H9 (cell line): ENCODE results near the gene RAD21L1. TPM values are rescaled to one million over a fixed set of nuclear protein-coding genes. Genes with fewer than 3 reads are reported as not detected.

Experiments used
- DNase-seq: peaks from one replicate; pipeline ENCODE4 v3.0.0-alpha.2; 2017
- H2AFZ ChIP-seq: one replicate; pipeline ENCODE4 v1.6.1; 2013; ENCODE audit warnings: mild to moderate bottlenecking, low read length, control low read depth, moderate library complexity
- H2AK5ac ChIP-seq: 2 replicates; pipeline ENCODE4 v1.6.1; 2013; ENCODE audit warnings: low read length, control low read depth, mixed read lengths; ENCODE audit not compliant: insufficient read length
- H2BK120ac ChIP-seq: one replicate; pipeline ENCODE4 v1.6.1; 2013; ENCODE audit warnings: low read depth, mild to moderate bottlenecking, low read length, control low read depth, inconsistent platforms; ENCODE audit not compliant: poor library complexity, severe bottlenecking
- H2BK12ac ChIP-seq: 2 replicates; pipeline ENCODE4 v1.6.1; 2013; ENCODE audit warnings: low read length, control low read depth, mixed read lengths, low read depth; ENCODE audit not compliant: insufficient read length
- H2BK15ac ChIP-seq: 2 replicates; pipeline ENCODE4 v1.6.1; 2013; ENCODE audit warnings: low read depth, low read length, control low read depth
- H2BK20ac ChIP-seq: one replicate; pipeline ENCODE4 v1.6.1; 2013; ENCODE audit warnings: low read depth, mild to moderate bottlenecking, low read length, control low read depth, inconsistent platforms; ENCODE audit not compliant: poor library complexity, severe bottlenecking
- H2BK5ac ChIP-seq: 2 replicates; pipeline ENCODE4 v1.6.1; 2013; ENCODE audit warnings: low read length, control low read depth, mixed read lengths; ENCODE audit not compliant: insufficient read length
- H3K14ac ChIP-seq: 2 replicates; pipeline ENCODE4 v1.6.1; 2013; ENCODE audit warnings: low read length, control low read depth; ENCODE audit not compliant: insufficient read depth
- H3K18ac ChIP-seq: 2 replicates; pipeline ENCODE4 v1.6.1; 2013; ENCODE audit warnings: low read depth, mild to moderate bottlenecking, mixed read lengths, low read length, control low read depth; ENCODE audit not compliant: insufficient read length
- H3K23ac ChIP-seq: 2 replicates; pipeline ENCODE4 v1.6.1; 2013; ENCODE audit warnings: low read length, control low read depth, mixed read lengths, low read depth; ENCODE audit not compliant: insufficient read length
- H3K23me2 ChIP-seq: 2 replicates; pipeline ENCODE4 v1.6.1; 2013; ENCODE audit warnings: low read depth, mild to moderate bottlenecking, mixed read lengths, low read length, control low read depth; ENCODE audit not compliant: insufficient read length, poor library complexity, severe bottlenecking
- H3K27ac ChIP-seq: 2 replicates; pipeline ENCODE4 v1.5.1; 2013; ENCODE audit warnings: low read length, control low read depth, mixed read lengths, low read depth; ENCODE audit not compliant: insufficient read length
- H3K27me3 ChIP-seq: 2 replicates; pipeline ENCODE4 v1.6.1; 2013; ENCODE audit warnings: low read length, control low read depth, inconsistent platforms; ENCODE audit not compliant: insufficient read depth
- H3K4ac ChIP-seq: 2 replicates; pipeline ENCODE4 v1.6.1; 2013; ENCODE audit warnings: low read depth, mild to moderate bottlenecking, control low read depth, inconsistent platforms, low read length, moderate library complexity
- H3K4me1 ChIP-seq: 2 replicates; pipeline ENCODE4 v1.6.1; 2013; ENCODE audit warnings: low read length, control low read depth, inconsistent platforms; ENCODE audit not compliant: insufficient read depth
- H3K4me2 ChIP-seq: 2 replicates; pipeline ENCODE4 v1.6.1; 2013; ENCODE audit warnings: low read length, control low read depth, mixed read lengths; ENCODE audit not compliant: insufficient read length, insufficient read depth
- H3K56ac ChIP-seq: 2 replicates; pipeline ENCODE4 v1.6.1; 2013; ENCODE audit warnings: low read depth, mild to moderate bottlenecking, mixed read lengths, low read length, control low read depth; ENCODE audit not compliant: insufficient read length
- H3K79me1 ChIP-seq: 2 replicates; pipeline ENCODE4 v1.6.1; 2013; ENCODE audit warnings: low read depth, mild to moderate bottlenecking, moderate library complexity, low read length, control low read depth, inconsistent platforms; ENCODE audit not compliant: insufficient read depth, poor library complexity, severe bottlenecking
- H3K79me2 ChIP-seq: 2 replicates; pipeline ENCODE4 v1.6.1; 2013; ENCODE audit warnings: low read length, control low read depth, inconsistent platforms; ENCODE audit not compliant: insufficient read depth
- H3K9ac ChIP-seq: 2 replicates; pipeline ENCODE4 v1.6.1; 2013; ENCODE audit warnings: low read length, control low read depth, mixed read lengths; ENCODE audit not compliant: insufficient read length; ENCODE audit errors: extremely low read depth
- H3K9me3 ChIP-seq: one replicate; pipeline ENCODE4 v1.6.1; 2013; ENCODE audit warnings: low read depth, low read length, inconsistent platforms; ENCODE audit not compliant: control insufficient read depth
- H3T11ph ChIP-seq: one replicate; pipeline ENCODE4 v1.6.1; 2013; ENCODE audit warnings: mild to moderate bottlenecking, low read length, control low read depth, inconsistent platforms
- H4K20me1 ChIP-seq: one replicate; pipeline ENCODE4 v1.6.1; 2013; ENCODE audit not compliant: control insufficient read depth, insufficient read length, insufficient read depth
- H4K5ac ChIP-seq: 2 replicates; pipeline ENCODE4 v1.6.1; 2013; ENCODE audit warnings: low read depth, mild to moderate bottlenecking, mixed read lengths, low read length, control low read depth; ENCODE audit not compliant: insufficient read length
- H4K8ac ChIP-seq: replicated peaks from 2 replicates; pipeline ENCODE4 v1.6.1; 2013; ENCODE audit warnings: low read length, control low read depth, mixed read lengths, low read depth; ENCODE audit not compliant: insufficient read length
- H4K91ac ChIP-seq: 2 replicates; pipeline ENCODE4 v1.6.1; 2013; ENCODE audit warnings: low read depth, mild to moderate bottlenecking, moderate library complexity, mixed read lengths, low read length, control low read depth; ENCODE audit not compliant: insufficient read length
- H3K27ac Mint-ChIP-seq, 3 experiments: 2 replicates in 2 of 3; 3 replicates in 1 of 3; pipeline ENCODE4 v1.8.0; 2020 to 2021; ENCODE audit warnings: mixed read lengths in 3 of 3, mild to moderate bottlenecking in 1 of 3, moderate library complexity in 1 of 3
- H3K27me3 Mint-ChIP-seq: 2 replicates; pipeline ENCODE4 v1.8.0; 2021; ENCODE audit warnings: low read depth, mild to moderate bottlenecking, moderate library complexity, mixed read lengths
- H3K36me3 Mint-ChIP-seq, 3 experiments: 2 replicates in 2 of 3; 3 replicates in 1 of 3; pipeline ENCODE4 v1.8.0; 2020 to 2021; ENCODE audit warnings: low read depth in 3 of 3, mixed read lengths in 3 of 3; ENCODE audit not compliant: insufficient read depth in 1 of 3
- H3K4me1 Mint-ChIP-seq, 2 experiments: 2 replicates each; pipeline ENCODE4 v1.8.0; 2020; ENCODE audit warnings: mixed read lengths in 2 of 2
- H3K4me3 Mint-ChIP-seq, 2 experiments: 2 replicates in 1 of 2; 3 replicates in 1 of 2; pipeline ENCODE4 v1.8.0; 2020 to 2021; ENCODE audit warnings: mild to moderate bottlenecking in 2 of 2, mixed read lengths in 2 of 2, moderate library complexity in 1 of 2
- H3K9me3 Mint-ChIP-seq, 2 experiments: 2 replicates in 1 of 2; 3 replicates in 1 of 2; pipeline ENCODE4 v1.8.0; 2020; ENCODE audit warnings: mild to moderate bottlenecking in 2 of 2, mixed read lengths in 2 of 2, moderate library complexity in 1 of 2
- CTCF ChIP-seq: fragments of 200-600 bp; sonication (generic); conservative IDR thresholded peaks from 3 replicates; pipeline ENCODE4 v1.8.0; 2021; ENCODE audit warnings: antibody characterized with exemption, mild to moderate bottlenecking
- WGBS: extraction: QIAGEN DNeasy Blood & Tissue Kit; methylation state at CpG from one replicate; pipeline ENCODE4 v1.1.7; 2013; ENCODE audit warnings: missing lambda C conversion rate, low lambda C conversion rate, mixed read lengths; ENCODE audit not compliant: insufficient read length; ENCODE audit errors: extremely low coverage; 5-methylcytosine and 5-hydroxymethylcytosine counted together
- total RNA-seq: library from RNA; stranded (reverse); gene quantifications from 2 replicates; pipeline ENCODE4 v1.2.1, GENCODE V29; 2021

The RAD21L1 gene
- total RNA-seq, 1 experiment from 2014 or later, result not detected

GRCh38 chr20:1199212-1199873, 26.5 kb upstream of the RAD21L1 start:
- H3K18ac ChIP-seq, result no peak overlapping the region
- H3K4ac ChIP-seq, result no peak overlapping the region
- H4K20me1 ChIP-seq, result no peaks in the 10 kb centered on the region
- no peak overlapping the region for H3K9ac ChIP-seq
- no peak overlapping the region for H3K4me2 ChIP-seq
- Mint-ChIP-seq H3K36me3 (no peaks in the 10 kb centered on the region), H3K4me1 (no peaks in the 10 kb centered on the region; a peak in 1 of 4 replicates), H3K27ac (no peak overlapping the region), H3K9me3 (peaks cover 0 to 3% of the 10 kb centered on the region in 2 experiments; a peak in 1 of 5 replicates), H3K27me3 (peaks cover 21% of the 10 kb centered on the region), H3K4me3 (no peak overlapping the region)
- no peak overlapping the region for H4K8ac ChIP-seq
- no peak overlapping the region for H3K27ac ChIP-seq
- H3K23ac ChIP-seq, result no peak overlapping the region
- H3K27me3 ChIP-seq, result peaks cover 3% of the 10 kb centered on the region; the same call in 1 of the 2 replicates
- DNase-seq, result no peak
- no peak overlapping the region for H2BK15ac ChIP-seq
- no peak overlapping the region for H2BK20ac ChIP-seq
- no peaks in the 10 kb centered on the region for H3K79me1 ChIP-seq
- no peak overlapping the region for H4K5ac ChIP-seq
- H2AFZ ChIP-seq, result no peak overlapping the region
- no peak overlapping the region for H3T11ph ChIP-seq
- no peaks in the 10 kb centered on the region for H3K79me2 ChIP-seq
- H3K4me1 ChIP-seq, result no peaks in the 10 kb centered on the region
- WGBS, result no CpG with 5 or more reads among the region's 7 CpGs
- no peak overlapping the region for H2AK5ac ChIP-seq
- no peaks in the 10 kb centered on the region for H3K23me2 ChIP-seq
- H3K9me3 ChIP-seq, result no peaks in the 10 kb centered on the region
- no peak for TF ChIP-seq CTCF
- H2BK5ac ChIP-seq, result no peak overlapping the region
- no peak overlapping the region for H2BK12ac ChIP-seq
- no peak overlapping the region for H2BK120ac ChIP-seq
- no peak overlapping the region for H3K14ac ChIP-seq
- H3K56ac ChIP-seq, result no peak overlapping the region
- no peak overlapping the region for H4K91ac ChIP-seq
